GM12874 (cell line): ENCODE results near the gene ACER3.

Experiments used
- TF ChIP-seq, protein P1 (sequence below): IDR thresholded peaks from 2 replicates; pipeline ENCODE4 v1.5.1; 2011; ENCODE audit warnings: low read depth, mild to moderate bottlenecking, control low read depth, low read length, moderate library complexity; ENCODE audit not compliant: insufficient read depth

The ACER3 gene

DNA sequence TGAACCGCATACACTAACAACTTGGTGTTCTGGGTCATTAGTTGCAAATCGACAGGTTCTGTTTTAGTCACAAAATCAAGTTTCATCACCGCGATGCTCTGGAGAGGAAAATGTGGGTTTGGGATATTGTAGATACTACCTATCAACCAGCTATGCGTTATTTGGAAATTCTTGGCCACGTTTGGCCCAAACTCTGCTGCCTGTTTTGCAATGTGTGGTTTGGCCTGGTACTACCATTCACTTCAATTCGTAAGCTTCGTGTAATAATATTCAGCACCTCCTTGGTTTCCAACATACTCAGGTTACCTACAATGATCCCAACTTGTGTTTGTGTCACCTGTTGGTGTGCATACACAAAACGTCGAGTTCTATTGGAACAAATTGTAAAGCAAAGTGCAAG, 16.2 kb upstream of the ACER3 start:
- TF ChIP-seq, protein P1, sequence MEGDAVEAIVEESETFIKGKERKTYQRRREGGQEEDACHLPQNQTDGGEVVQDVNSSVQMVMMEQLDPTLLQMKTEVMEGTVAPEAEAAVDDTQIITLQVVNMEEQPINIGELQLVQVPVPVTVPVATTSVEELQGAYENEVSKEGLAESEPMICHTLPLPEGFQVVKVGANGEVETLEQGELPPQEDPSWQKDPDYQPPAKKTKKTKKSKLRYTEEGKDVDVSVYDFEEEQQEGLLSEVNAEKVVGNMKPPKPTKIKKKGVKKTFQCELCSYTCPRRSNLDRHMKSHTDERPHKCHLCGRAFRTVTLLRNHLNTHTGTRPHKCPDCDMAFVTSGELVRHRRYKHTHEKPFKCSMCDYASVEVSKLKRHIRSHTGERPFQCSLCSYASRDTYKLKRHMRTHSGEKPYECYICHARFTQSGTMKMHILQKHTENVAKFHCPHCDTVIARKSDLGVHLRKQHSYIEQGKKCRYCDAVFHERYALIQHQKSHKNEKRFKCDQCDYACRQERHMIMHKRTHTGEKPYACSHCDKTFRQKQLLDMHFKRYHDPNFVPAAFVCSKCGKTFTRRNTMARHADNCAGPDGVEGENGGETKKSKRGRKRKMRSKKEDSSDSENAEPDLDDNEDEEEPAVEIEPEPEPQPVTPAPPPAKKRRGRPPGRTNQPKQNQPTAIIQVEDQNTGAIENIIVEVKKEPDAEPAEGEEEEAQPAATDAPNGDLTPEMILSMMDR, result no peak

DNA sequence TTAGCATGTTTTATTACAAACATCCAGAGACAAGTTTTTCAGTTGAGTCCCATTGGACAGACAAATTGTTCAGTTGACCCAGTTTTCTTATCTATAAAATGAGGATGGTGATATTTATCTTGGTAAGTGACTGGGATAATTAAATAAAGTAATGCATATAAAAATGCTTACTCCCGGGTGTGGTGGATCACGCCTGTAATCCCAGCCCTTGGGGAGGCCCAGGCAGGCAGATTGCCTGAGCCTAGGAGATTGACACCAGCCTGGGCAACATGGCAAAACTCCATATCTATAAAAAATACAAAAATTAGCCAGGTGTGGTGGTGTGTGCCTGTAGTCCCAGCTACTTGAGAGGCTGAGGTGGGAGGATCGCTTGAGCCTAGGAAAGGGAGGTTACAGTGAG, 15.6 kb upstream of the ACER3 start:
- TF ChIP-seq, protein P1, result no peak

DNA sequence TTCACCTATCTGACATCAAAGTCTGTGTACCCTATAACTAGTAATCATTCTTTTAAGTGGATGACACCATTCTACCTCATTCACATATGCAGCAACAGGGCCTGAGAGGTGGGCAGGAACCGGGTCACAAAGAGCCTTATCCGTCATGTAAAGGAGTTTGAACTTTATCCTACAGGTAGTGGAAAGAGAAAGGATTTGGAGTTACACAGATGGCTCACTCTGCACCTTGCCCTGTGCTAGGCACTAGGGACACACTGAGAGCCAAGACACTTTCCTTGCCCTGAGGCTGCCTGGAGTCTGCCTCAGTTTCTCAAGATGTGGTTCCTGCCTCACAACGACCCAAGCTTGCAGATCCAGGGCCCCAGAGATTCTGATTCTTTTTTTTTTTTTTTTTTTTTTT, 14.3 kb upstream of the ACER3 start:
- TF ChIP-seq, protein P1, result no peak

DNA sequence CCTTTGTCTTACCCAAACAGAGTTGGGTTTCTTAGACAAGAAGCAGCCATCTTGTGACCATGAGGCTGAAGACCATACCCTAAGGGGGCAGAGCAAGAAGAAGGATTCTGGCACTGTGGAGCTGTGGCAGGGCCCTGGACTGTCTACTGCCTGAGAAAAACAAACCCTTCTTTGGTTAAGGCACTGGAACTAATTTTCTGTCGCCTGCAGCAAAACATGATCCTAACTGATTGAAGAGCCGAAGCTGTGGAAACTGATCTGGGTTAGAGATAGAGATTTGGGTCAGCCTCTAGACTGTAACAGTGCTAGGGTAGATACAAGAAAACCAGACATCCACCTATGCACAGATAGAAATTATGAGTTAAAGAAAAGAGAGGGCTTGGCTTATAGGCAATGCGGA, 11.3 kb upstream of the ACER3 start:
- TF ChIP-seq, protein P1, result no peak

DNA sequence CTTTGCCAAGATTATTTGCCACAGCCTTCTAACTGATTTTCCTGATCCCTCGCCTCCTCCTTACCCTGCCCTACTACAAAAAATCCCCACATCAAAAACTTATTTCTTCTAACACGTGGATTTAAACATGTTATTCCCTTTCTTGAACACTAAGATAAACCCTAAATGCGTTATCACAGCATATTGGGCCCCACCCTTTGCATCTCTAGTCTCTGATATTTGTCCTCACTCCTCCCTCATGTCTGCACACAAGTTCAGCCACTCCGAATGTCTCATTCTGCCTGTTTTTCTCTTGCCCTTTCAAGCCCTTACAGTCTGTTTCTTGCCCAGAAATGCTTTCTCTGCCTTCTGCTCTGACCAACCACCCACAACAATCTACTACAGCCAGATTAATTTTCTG, 10.6 kb upstream of the ACER3 start:
- TF ChIP-seq, protein P1, result no peak

DNA sequence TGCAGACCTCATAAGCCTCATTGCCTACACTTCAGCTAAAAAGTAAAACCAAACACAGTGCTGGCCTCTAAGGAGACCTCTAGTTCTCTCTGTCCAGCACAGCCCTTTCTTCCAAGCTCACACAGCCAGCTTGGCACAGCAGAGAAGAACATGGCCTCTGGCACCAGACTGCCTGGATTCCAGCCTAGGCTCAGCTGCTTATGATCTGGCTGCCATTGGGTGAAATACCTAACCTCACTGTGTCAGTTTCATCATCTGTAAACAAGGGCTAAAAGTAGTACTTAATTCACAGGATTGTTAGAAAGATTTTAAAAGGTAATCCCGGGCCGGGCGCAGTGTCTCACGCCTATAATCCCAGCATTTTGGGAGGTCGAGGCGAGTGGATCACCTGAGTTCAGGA, 9.9 kb upstream of the ACER3 start:
- TF ChIP-seq, protein P1, result no peak

DNA sequence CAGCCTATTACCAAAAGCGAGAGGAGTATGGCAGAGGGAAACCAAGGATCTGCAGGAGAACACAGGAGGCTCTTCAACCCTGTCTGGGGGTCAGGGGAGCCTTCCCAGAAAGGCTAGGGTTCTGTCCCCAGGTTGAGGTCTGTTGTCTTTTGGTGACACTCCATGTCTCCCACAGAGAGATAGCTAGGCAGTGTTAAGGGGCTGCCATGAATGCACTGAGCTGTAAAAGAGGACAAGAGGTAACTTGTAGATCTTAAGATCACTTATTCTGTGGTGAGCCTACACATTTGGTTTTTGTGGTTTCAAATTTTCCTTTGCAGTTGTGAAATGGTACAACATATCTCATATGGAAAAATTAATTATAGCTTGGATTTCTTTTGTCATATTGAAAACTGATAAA, 6.0 kb upstream of the ACER3 start:
- TF ChIP-seq, protein P1, result no peak

DNA sequence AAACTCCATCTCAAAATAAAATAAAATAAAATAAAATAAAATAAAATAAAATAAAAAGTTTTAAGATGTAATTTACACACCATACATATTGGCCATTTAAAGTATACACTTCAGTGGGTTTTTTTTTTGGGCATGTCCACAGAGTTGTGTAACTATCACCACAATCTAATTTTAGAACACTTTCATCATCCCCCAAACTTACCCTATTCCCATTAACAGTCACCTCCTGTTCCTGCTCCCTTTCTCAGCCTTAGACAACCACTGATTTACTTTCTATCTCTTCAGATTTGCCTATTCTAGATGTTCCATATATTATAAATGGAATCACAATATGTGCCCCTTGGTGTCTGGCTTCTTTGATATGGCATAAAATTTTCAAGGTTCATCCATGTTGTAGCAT, 4.6 kb upstream of the ACER3 start:
- TF ChIP-seq, protein P1, result no peak
